HAP-1 (cell line): ENCODE data around the gene ZBED4.
"Not testable (repeated sequence)": the region's sequence is repeated elsewhere in the genome, so short reads cannot be mapped to it uniquely, and the experiment has no call there.

Experiments used
- DNase-seq, 2 experiments: peaks; one replicate each; pipeline ENCODE4 v3.0.0-alpha.2; 2016 to 2020; ENCODE audit warnings: low spot score in 2 of 2
- H3K27me3 ChIP-seq: fragments of 250-450 bp; sonication (Bioruptor Pico); 2 replicates; pipeline ENCODE4 v1.5.1; 2020; ENCODE audit warnings: low read depth, mild to moderate bottlenecking, moderate library complexity
- H3K36me3 ChIP-seq: fragments of 250-450 bp; sonication (Bioruptor Pico); replicated peaks from 2 replicates; pipeline ENCODE4 v1.5.1; 2020; ENCODE audit warnings: mild to moderate bottlenecking
- H3K4me1 ChIP-seq: fragments of 250-450 bp; sonication (Bioruptor Pico); 2 replicates; pipeline ENCODE4 v1.5.1; 2020; ENCODE audit warnings: mild to moderate bottlenecking
- H3K4me3 ChIP-seq: fragments of 250-450 bp; sonication (Bioruptor Pico); 2 replicates; pipeline ENCODE4 v1.5.1; 2020; ENCODE audit warnings: mild to moderate bottlenecking, moderate library complexity
- H3K9me3 ChIP-seq: fragments of 250-450 bp; sonication (Bioruptor Pico); 2 replicates; pipeline ENCODE4 v1.5.1; 2020; ENCODE audit warnings: mild to moderate bottlenecking, moderate library complexity
- in situ Hi-C: fragments of 300-500 bp; cut with MboI; formaldehyde crosslinking; loops from 3 replicates; pipeline ENCODE4 v1.14.3; 2020; ENCODE audit warnings: low sequenced_read_pairs, inconsistent platforms, mixed read lengths

ZBED4 gene

GRCh38 chr22:49838771-49839717, 14.6 kb upstream of the ZBED4 start:
- Histone ChIP-seq H3K4me1 (peaks cover 6% of the 10 kb centered on the region), H3K9me3 (no peaks in the 10 kb centered on the region), H3K36me3 (no peaks in the 10 kb centered on the region), H3K27me3 (no peaks in the 10 kb centered on the region), H3K4me3 (no peak overlapping the region)
- in situ Hi-C loops: no loop called here
- DNase-seq: peak; percentile 36 to 46

DNA sequence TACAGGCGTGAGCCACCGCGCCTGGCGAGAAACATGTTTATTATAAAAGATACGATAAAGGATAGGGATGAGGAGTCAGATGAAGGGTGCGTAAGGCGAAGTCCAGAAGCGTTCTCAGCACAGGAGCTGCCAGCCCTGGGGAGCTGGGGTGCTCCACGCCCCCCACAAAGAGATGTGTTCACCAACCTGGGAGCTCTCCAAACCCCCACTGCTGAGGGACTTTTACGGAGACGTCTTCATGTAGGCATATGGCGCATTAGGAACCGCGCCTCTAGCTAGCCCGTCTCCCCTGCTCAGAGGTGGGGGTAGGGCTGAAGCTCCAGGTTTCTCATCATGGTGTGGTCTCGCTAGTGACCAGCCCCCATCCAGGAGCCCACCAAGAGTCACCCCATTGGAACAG, 8.4 kb upstream of the ZBED4 start:
- no peaks in the 10 kb centered on the region for H3K36me3 ChIP-seq
- H3K4me1 ChIP-seq: no peaks in the 10 kb centered on the region
- DNase-seq: no peak
- in situ Hi-C loops: no loop called here
- H3K4me3 ChIP-seq: no peak overlapping the region
- no peaks in the 10 kb centered on the region for H3K9me3 ChIP-seq
- peaks cover 48% of the 10 kb centered on the region for H3K27me3 ChIP-seq

- Histone ChIP-seq H3K4me3 (no peak overlapping the region), H3K36me3 (no peaks in the 10 kb centered on the region), H3K27me3 (peaks cover 54% of the 10 kb centered on the region), H3K4me1 (no peaks in the 10 kb centered on the region), H3K9me3 (no peaks in the 10 kb centered on the region)
- DNase-seq: no peak
- in situ Hi-C loops: no loop called here
These were observed 7.8 kb upstream of the ZBED4 start for GRCh38 chr22:49845666-49846459.

- Histone ChIP-seq H3K36me3 (no peaks in the 10 kb centered on the region), H3K27me3 (peaks cover 54% of the 10 kb centered on the region), H3K4me1 (no peaks in the 10 kb centered on the region; the same call in 1 of the 2 replicates), H3K4me3 (peak overlapping the region; percentile 20), H3K9me3 (no peaks in the 10 kb centered on the region)
- no peak for DNase-seq
- in situ Hi-C loops: no loop called here
These were observed 5.6 kb upstream of the ZBED4 start for GRCh38 chr22:49847751-49848689.

DNA sequence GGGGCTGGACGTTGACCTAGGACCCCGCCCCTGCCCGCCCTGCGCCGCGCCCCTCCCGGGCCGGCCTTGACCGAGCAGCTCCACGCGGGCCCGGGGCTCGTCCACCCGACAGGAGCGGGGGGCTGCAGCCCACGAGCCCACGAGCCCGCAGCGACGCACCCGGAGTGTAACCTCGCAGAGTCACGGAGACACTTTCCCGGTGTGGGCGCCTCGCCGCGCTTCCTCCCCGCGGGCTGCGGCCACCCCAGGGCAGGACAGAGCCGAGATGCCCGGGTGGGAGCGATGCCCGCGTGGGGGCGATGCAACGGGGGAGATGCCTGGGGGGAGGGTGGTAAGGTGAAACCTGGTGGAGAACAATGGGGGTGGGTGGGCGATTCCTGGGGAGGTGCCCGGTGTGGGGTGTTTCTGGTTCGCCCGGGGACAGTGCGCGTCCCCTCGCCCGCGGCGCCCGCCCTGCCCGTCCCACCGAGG, 4.9 kb upstream of the ZBED4 start:
- H3K9me3 ChIP-seq: no peaks in the 10 kb centered on the region
- H3K4me1 ChIP-seq: no peaks in the 10 kb centered on the region; the same call in 1 of the 2 replicates
- H3K4me3 ChIP-seq: peak overlapping the region; percentile 20
- no peak for DNase-seq
- no peaks in the 10 kb centered on the region for H3K36me3 ChIP-seq
- peaks cover 54% of the 10 kb centered on the region for H3K27me3 ChIP-seq
- in situ Hi-C loops: no loop called here

DNA sequence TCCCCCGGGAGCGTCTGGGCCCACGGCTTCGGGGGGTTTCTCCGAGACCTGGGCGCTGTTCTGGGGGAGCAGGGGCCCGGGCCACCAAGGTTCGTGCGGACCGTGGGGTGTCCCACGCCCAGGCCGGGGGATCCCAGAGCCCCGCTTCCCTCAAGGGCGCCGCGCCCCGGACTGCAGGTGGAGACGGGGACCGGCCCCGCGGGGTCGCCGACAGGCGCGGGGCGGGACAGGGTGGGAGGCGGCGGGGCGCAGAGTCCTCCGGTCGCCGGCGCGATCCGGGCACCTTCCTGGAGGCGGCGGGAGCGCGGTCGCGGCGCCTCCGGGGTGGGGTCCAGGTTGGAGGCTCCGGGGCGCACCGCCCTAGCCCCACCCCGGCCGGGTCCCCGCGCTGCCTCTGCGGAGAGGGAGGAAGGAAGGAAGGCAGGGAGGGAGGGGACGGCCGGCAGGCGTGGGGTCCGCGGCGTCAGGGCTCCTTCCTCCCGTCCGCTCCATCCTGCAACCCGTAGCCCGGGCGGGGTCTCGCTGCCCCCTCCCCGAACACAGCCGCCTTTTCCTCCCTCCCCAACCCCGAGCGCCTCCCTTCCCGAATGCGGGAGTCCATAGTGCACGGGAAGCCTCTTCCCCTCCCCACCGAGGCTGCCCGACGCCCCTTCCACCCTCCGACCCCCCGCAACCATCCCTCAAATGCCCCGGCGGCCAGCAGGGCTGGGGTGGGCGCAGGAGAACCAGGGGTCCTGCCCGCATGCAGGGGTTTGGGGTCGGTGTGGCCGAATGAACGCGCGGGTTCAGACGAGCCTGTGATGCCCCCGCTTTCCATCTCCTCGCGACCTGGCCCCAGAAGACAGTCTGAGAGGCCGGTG, 4.3 kb upstream of the ZBED4 start:
- H3K36me3 ChIP-seq: no peaks in the 10 kb centered on the region
- in situ Hi-C loops: no loop called here
- peaks cover 54% of the 10 kb centered on the region for H3K27me3 ChIP-seq
- peak overlapping the region; percentile 20 for H3K4me3 ChIP-seq
- DNase-seq: no peak
- no peaks in the 10 kb centered on the region; the same call in 1 of the 2 replicates for H3K4me1 ChIP-seq
- no peaks in the 10 kb centered on the region for H3K9me3 ChIP-seq

DNA sequence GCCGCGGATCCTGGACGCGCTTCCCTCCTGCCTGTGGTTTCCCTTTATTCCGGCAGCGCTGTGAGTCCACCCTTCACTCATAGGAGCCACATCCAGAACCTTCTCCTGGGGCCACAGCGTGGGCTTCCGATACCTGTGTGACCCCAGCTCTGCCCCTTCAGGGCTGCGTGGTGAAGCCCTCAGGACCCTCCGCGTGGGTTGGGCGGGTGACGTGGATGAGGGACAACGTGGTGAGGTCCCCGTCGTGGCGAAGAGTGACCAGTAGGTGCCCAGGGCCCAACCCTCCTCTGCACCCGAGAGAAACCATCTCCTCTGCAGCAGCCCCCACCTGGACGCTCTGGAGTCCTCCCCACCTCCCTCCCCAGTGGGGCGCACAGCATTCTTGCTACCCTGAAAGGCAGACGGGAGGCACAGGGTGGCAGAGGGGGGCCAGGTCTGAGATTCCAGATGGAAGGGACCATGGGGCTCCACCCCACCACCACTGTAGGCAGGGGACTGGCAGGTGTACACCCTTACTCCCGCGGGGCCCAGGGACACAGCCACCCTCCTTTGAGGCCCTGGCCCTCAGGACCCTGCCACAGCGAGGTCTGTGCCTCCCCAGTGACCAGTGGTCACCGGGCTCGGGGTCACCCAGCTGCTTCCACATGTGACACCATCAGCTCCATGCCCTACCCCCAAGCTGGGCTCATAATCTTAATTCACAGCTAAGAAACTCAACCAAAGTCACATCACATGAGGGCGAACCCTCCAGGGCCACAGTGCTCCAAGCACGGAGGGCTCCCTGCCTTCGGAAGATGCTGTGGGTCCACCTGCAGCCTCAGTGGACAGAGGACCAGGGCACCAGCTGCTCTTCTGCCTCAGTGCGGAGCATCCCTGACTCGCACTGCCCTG, 3.4 kb upstream of the ZBED4 start:
- in situ Hi-C loops: no loop called here
- no peaks in the 10 kb centered on the region for H3K36me3 ChIP-seq
- DNase-seq: no peak
- no peak overlapping the region for H3K4me3 ChIP-seq
- H3K4me1 ChIP-seq: peaks cover 5% of the 10 kb centered on the region
- H3K27me3 ChIP-seq: peaks cover 50% of the 10 kb centered on the region
- no peaks in the 10 kb centered on the region for H3K9me3 ChIP-seq

DNA sequence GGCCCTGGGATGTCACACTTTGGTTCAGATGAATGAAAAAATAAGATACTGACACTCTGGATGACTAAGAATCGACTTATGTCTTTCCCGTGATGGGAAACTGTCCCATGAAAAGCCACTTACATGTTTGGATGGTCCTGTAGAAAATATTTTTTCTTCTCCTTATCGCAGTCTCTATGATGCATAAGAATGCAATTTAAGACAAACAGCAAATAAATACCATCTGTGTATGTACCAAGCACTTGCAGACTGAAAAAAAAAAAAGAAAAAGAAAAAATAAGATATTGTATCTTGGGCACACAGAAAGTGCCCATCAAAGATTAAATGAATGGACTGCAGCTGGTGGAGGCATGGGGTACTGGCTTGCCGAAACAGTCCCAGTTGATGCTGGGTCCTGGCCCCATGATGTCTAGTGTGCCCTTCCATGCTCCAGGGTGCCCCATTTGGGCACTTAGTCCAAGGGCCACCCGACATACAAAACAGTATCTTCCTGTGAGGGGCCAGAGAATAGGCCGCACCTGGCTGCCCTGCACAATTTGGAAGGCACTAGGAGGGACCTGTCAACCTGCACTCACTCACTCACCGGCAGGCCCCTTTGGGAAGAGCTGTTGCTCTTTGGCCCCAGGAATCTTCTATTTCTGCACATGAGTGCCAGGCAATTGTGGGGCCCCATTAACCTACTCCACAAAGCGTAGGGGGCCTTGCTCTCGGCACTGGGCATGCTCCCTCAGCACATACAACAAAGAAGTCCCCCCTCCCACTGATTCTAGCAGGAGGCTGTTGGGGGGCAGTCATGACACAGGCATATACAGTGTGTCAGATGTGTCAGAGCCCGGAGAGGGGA, 2.5 kb upstream of the ZBED4 start:
- Histone ChIP-seq H3K36me3 (no peaks in the 10 kb centered on the region), H3K9me3 (no peaks in the 10 kb centered on the region), H3K27me3 (peaks cover 46% of the 10 kb centered on the region), H3K4me1 (peaks cover 13% of the 10 kb centered on the region), H3K4me3 (no peak overlapping the region)
- in situ Hi-C loops: no loop called here
- no peak for DNase-seq

- Histone ChIP-seq H3K4me1 (peaks cover 13% of the 10 kb centered on the region), H3K4me3 (peak overlapping the region; percentile 67), H3K27me3 (peaks cover 32% of the 10 kb centered on the region)
- DNase-seq, in situ Hi-C loops, H3K36me3 ChIP-seq, H3K9me3 ChIP-seq: not testable (repeated sequence)
These were observed 1.1 kb upstream of the ZBED4 start for GRCh38 chr22:49852568-49852897.

DNA sequence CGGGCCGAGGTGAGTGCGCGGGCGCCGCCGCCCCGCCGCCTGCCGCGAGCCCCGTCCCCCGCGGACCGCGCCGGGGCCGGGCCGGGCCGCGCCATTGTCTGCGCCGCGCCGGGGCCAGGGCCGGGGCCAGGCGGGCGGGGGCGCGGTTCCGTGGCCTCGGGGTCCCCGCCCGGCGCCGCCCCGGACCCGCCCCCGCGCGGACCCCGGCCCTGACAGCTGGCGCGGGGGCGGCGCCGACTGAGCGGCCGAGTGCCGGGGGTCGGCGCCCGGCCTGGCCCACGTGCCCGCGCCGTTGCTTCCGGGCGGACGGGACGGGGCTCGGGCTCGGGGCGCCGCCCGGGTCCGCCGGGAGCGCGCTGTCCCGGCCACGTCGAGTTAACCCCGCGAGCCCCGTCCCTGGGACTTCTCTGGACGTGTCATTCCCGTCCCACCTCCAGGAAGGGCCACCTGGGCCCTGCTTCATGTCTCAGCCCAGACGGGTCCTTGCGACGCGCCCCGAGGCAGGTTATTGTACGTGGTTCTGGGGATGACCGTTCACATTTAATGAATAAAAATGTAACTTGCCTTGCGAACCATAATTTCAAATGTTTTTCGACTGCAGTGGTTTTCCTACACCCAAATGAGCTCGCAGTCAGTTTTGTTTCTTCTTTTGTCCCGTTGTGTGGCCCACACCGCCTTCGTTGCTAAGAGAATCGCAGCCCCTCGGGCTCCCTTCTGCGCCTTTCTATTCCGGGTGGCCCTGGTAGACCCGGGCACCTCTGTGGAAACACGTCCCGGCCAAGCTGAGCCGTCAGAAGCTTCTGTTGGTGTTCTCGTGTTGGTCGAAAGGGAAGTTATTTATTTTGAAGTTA, 562 bp downstream of the ZBED4 start:
- Histone ChIP-seq H3K27me3 (peaks cover 15% of the 10 kb centered on the region), H3K4me1 (peaks cover 13% of the 10 kb centered on the region), H3K36me3 (no peaks in the 10 kb centered on the region), H3K9me3 (no peaks in the 10 kb centered on the region), H3K4me3 (peak overlapping the region; percentile 56)
- peak in 1 of 2 experiments; percentile 56 for DNase-seq
- in situ Hi-C loops: no loop called here
